HEK293T (cell line): ENCODE measurements around the gene COL27A1.

Experiments used
- BHLHE40 ChIP-seq: fragments of 450-650 bp; IDR thresholded peaks from 2 replicates; pipeline ENCODE4 v1.6.1; 2016; ENCODE audit warnings: mild to moderate bottlenecking, moderate library complexity, borderline replicate concordance
- CTBP1 ChIP-seq: fragments of 450-650 bp; IDR thresholded peaks from 2 replicates; pipeline ENCODE4 v1.6.1; 2016; ENCODE audit warnings: borderline replicate concordance
- ELF4 ChIP-seq: fragments of 450-650 bp; IDR thresholded peaks from 2 replicates; pipeline ENCODE4 v1.6.1; 2017; ENCODE audit warnings: antibody characterized with exemption
- FOXA1 ChIP-seq: fragments of 450-650 bp; IDR thresholded peaks from 2 replicates; pipeline ENCODE4 v1.6.1; 2016; ENCODE audit warnings: mild to moderate bottlenecking
- FOXM1 ChIP-seq: fragments of 450-650 bp; IDR thresholded peaks from 2 replicates; pipeline ENCODE4 v1.6.1; 2017; ENCODE audit warnings: mild to moderate bottlenecking, borderline replicate concordance
- NFRKB ChIP-seq: fragments of 450-650 bp; IDR thresholded peaks from 2 replicates; pipeline ENCODE4 v1.6.1; 2016; ENCODE audit warnings: mild to moderate bottlenecking, moderate library complexity
- SP1 ChIP-seq: fragments of 450-650 bp; IDR thresholded peaks from 2 replicates; pipeline ENCODE4 v1.6.1; 2017
- TARDBP ChIP-seq: fragments of 450-650 bp; IDR thresholded peaks from 2 replicates; pipeline ENCODE4 v1.6.1; 2016
- TF ChIP-seq, protein P1 (sequence below): fragments of 450-650 bp; IDR thresholded peaks from 2 replicates; pipeline ENCODE4 v1.6.1; 2016

DNA sequence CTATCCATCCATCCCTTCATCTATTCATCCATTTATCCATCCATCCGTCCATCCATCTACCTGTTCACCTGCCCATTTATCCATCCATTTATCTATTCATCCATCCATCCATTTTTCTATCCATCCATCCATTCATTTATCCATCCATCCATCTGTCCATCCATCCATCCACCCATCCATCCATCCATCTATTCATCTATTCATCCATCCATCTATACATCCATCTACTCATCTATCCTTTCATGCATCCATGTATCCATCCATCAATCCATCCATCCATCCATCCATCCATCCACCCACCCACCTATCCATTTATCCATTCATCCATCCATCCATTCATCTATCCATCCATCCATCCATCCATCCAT, 10.8 kb downstream of the COL27A1 start:
- TF ChIP-seq NFRKB = no peak
- no peak for TF ChIP-seq BHLHE40
- no peak for TF ChIP-seq ELF4
- TF ChIP-seq SP1 = no peak
- no peak for TF ChIP-seq TARDBP
- TF ChIP-seq FOXA1 = no peak
- TF ChIP-seq, protein P1, sequence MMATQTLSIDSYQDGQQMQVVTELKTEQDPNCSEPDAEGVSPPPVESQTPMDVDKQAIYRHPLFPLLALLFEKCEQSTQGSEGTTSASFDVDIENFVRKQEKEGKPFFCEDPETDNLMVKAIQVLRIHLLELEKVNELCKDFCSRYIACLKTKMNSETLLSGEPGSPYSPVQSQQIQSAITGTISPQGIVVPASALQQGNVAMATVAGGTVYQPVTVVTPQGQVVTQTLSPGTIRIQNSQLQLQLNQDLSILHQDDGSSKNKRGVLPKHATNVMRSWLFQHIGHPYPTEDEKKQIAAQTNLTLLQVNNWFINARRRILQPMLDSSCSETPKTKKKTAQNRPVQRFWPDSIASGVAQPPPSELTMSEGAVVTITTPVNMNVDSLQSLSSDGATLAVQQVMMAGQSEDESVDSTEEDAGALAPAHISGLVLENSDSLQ = no peak
- no peak for TF ChIP-seq FOXM1
- TF ChIP-seq CTBP1 = no peak
